ENCODE results near the gene MGAT3.

DNA sequence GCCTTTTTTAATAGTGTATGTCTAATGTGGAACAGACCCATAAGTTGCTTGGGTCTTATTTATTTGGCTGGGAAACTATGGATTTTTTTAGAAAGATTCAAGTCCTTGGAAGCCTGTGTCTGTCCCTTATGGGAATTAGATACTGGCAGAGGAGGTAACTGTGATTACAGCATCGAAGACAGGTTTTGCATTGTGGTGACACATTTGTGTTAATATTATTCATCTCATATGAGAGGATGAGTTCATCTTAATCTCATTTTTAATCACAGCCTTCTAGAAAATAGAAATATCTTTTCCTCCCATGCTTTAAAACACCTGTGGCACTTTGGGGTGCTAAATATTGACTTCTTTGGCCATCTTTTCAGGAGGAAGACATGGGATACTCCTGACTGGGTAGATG is 48.0 kb upstream of the MGAT3 start:
- TF ChIP-seq TBP (IDR thresholded peaks at IDR 0.05; ENCODE audit: low read depth, low read length) (no peak), CREB1 (IDR thresholded peaks at IDR 0.05) (no peak), EP300 (IDR thresholded peaks at IDR 0.05; ENCODE audit: borderline replicate concordance in 1 of 2, low read depth in 2 of 2, low read length in 2 of 2) (no peak), BACH1 (IDR thresholded peaks at IDR 0.05; ENCODE audit: low read length) (no peak), POLR2A (IDR thresholded peaks at IDR 0.05; ENCODE audit: control extremely low read depth in 1 of 2, low read depth in 2 of 2, low read length in 2 of 2) (no peak), CEBPB (IDR thresholded peaks at IDR 0.05; ENCODE audit: low read depth, low read length) (no peak), GABPA (IDR thresholded peaks at IDR 0.05; ENCODE audit: borderline replicate concordance, insufficient read depth, low read length) (no peak)
- TF ChIP-seq, protein P1, sequence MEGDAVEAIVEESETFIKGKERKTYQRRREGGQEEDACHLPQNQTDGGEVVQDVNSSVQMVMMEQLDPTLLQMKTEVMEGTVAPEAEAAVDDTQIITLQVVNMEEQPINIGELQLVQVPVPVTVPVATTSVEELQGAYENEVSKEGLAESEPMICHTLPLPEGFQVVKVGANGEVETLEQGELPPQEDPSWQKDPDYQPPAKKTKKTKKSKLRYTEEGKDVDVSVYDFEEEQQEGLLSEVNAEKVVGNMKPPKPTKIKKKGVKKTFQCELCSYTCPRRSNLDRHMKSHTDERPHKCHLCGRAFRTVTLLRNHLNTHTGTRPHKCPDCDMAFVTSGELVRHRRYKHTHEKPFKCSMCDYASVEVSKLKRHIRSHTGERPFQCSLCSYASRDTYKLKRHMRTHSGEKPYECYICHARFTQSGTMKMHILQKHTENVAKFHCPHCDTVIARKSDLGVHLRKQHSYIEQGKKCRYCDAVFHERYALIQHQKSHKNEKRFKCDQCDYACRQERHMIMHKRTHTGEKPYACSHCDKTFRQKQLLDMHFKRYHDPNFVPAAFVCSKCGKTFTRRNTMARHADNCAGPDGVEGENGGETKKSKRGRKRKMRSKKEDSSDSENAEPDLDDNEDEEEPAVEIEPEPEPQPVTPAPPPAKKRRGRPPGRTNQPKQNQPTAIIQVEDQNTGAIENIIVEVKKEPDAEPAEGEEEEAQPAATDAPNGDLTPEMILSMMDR (IDR thresholded peaks at IDR 0.05; ENCODE audit: control extremely low read depth in 1 of 3, insufficient read depth in 1 of 3, low read depth in 1 of 3, low read length in 3 of 3) = no peak

All from H1 (cell line).